Glutamatergic neuron (in vitro differentiated cells): Measurements from ENCODE around the gene GRIK3. TPM values are rescaled to one million over a fixed set of nuclear protein-coding genes. Genes with fewer than 3 reads are reported as not detected.
A peak's percentile ranks its signal among the peaks of the same experiment; 100 is the strongest.

Experiments used
- DNase-seq: peaks from one replicate; pipeline ENCODE4 v3.0.0; 2022
- H3K27ac Mint-ChIP-seq: one replicate; pipeline ENCODE4 v1.8.0; 2020; ENCODE audit warnings: mild to moderate bottlenecking, mixed read lengths, inconsistent platforms; ENCODE audit not compliant: unreplicated experiment
- H3K27me3 Mint-ChIP-seq: one replicate; pipeline ENCODE4 v1.8.0; 2020; ENCODE audit warnings: mild to moderate bottlenecking, moderate library complexity, mixed read lengths, inconsistent platforms; ENCODE audit not compliant: unreplicated experiment
- H3K36me3 Mint-ChIP-seq: one replicate; pipeline ENCODE4 v1.8.0; 2020; ENCODE audit warnings: mild to moderate bottlenecking, mixed read lengths, inconsistent platforms; ENCODE audit not compliant: unreplicated experiment
- H3K4me1 Mint-ChIP-seq: one replicate; pipeline ENCODE4 v1.8.0; 2020; ENCODE audit warnings: mild to moderate bottlenecking, low read depth, mixed read lengths, inconsistent platforms; ENCODE audit not compliant: unreplicated experiment
- H3K4me3 Mint-ChIP-seq: one replicate; pipeline ENCODE4 v1.8.0; 2020; ENCODE audit warnings: mild to moderate bottlenecking, mixed read lengths, inconsistent platforms; ENCODE audit not compliant: unreplicated experiment
- H3K9me3 Mint-ChIP-seq: one replicate; pipeline ENCODE4 v1.8.0; 2020; ENCODE audit warnings: mild to moderate bottlenecking, moderate library complexity, mixed read lengths, inconsistent platforms; ENCODE audit not compliant: unreplicated experiment
- CTCF ChIP-seq: fragments of 200-600 bp; sonication (generic); IDR thresholded peaks from one replicate; pipeline ENCODE4 v1.5.0; 2021; ENCODE audit not compliant: partially characterized antibody, unreplicated experiment
- total RNA-seq: library from RNA; stranded (reverse); fragmentation: NEBNext Ultra II Directional; extraction: Animal tissue kit (Norgen Biotek cat#: 25700); gene quantifications from one replicate; pipeline ENCODE4 v1.2.1, GENCODE V29; 2021; ENCODE audit not compliant: unreplicated experiment

GRIK3 gene
- total RNA-seq, 1 donor from 2014 or later, result 60.1 TPM

GRCh38 chr1:37069406-37069805 lies 35.1 kb upstream of the GRIK3 start:
- peaks cover 8% of the 10 kb centered on the region for H3K9me3 Mint-ChIP-seq
- peaks cover 23% of the 10 kb centered on the region for H3K27me3 Mint-ChIP-seq
- peak overlapping the region; percentile 63 for H3K4me3 Mint-ChIP-seq
- TF ChIP-seq CTCF, result no peak
- H3K36me3 Mint-ChIP-seq, result no peaks in the 10 kb centered on the region
- peak overlapping the region; percentile 96 for H3K27ac Mint-ChIP-seq
- H3K4me1 Mint-ChIP-seq, result peaks cover 64% of the 10 kb centered on the region
- no peak for DNase-seq

- no peak for TF ChIP-seq CTCF
- peaks cover 67% of the 10 kb centered on the region for H3K4me1 Mint-ChIP-seq
- H3K4me3 Mint-ChIP-seq, result peak overlapping the region; percentile 69
- peak; percentile 66 for DNase-seq
- peak overlapping the region; percentile 96 for H3K27ac Mint-ChIP-seq
- H3K27me3 Mint-ChIP-seq, result peaks cover 23% of the 10 kb centered on the region
- peaks cover 8% of the 10 kb centered on the region for H3K9me3 Mint-ChIP-seq
- H3K36me3 Mint-ChIP-seq, result no peaks in the 10 kb centered on the region
Observed at GRCh38 chr1:37068897-37069296, 34.6 kb upstream of the GRIK3 start.

- no peak for TF ChIP-seq CTCF
- Mint-ChIP-seq H3K9me3 (peaks cover 8% of the 10 kb centered on the region), H3K4me3 (peak overlapping the region; percentile 69), H3K27me3 (peaks cover 23% of the 10 kb centered on the region), H3K4me1 (peaks cover 66% of the 10 kb centered on the region), H3K36me3 (no peaks in the 10 kb centered on the region), H3K27ac (peak overlapping the region; percentile 96)
- no peak for DNase-seq
Observed at GRCh38 chr1:37068260-37068659, 33.9 kb upstream of the GRIK3 start.

GRCh38 chr1:37064039-37064438 lies 29.7 kb upstream of the GRIK3 start:
- DNase-seq, result no peak
- Mint-ChIP-seq H3K27me3 (peaks cover 20% of the 10 kb centered on the region), H3K4me1 (peaks cover 56% of the 10 kb centered on the region), H3K9me3 (peaks cover 7% of the 10 kb centered on the region), H3K36me3 (peaks cover under 1% of the 10 kb centered on the region), H3K4me3 (no peak overlapping the region), H3K27ac (no peak overlapping the region)
- no peak for TF ChIP-seq CTCF

- no peak overlapping the region for H3K27ac Mint-ChIP-seq
- no peak for TF ChIP-seq CTCF
- peaks cover 5% of the 10 kb centered on the region for H3K36me3 Mint-ChIP-seq
- no peak overlapping the region for H3K4me3 Mint-ChIP-seq
- peaks cover 8% of the 10 kb centered on the region for H3K27me3 Mint-ChIP-seq
- H3K4me1 Mint-ChIP-seq, result peaks cover 44% of the 10 kb centered on the region
- H3K9me3 Mint-ChIP-seq, result peaks cover 10% of the 10 kb centered on the region
- no peak for DNase-seq
Observed at GRCh38 chr1:37059346-37059745, 25.0 kb upstream of the GRIK3 start.
